ENCODE measurements around the gene SRPX.

Gene SRPX

GRCh38 chrX:38211891-38212635 lies 8.6 kb downstream of the SRPX start:
- in situ Hi-C loops (cut with HindIII; ENCODE audit: low sequenced_read_pairs), result no loop called here

- in situ Hi-C loops (cut with HindIII; ENCODE audit: low sequenced_read_pairs), result no loop called here
These were observed 14.1 kb downstream of the SRPX start for GRCh38 chrX:38206542-38206941.

GRCh38 chrX:38206036-38206435 lies 14.6 kb downstream of the SRPX start:
- in situ Hi-C loops (cut with HindIII; ENCODE audit: low sequenced_read_pairs), result no loop called here

- in situ Hi-C loops (cut with HindIII; ENCODE audit: low sequenced_read_pairs), result no loop called here
These were observed 15.6 kb downstream of the SRPX start for GRCh38 chrX:38205039-38205438.

GRCh38 chrX:38192007-38192810 lies 28.5 kb downstream of the SRPX start:
- in situ Hi-C loops (cut with HindIII; ENCODE audit: low sequenced_read_pairs), result no loop called here

GRCh38 chrX:38189431-38190250 lies 31.0 kb downstream of the SRPX start:
- in situ Hi-C loops (cut with HindIII; ENCODE audit: low sequenced_read_pairs), result no loop called here

DNA sequence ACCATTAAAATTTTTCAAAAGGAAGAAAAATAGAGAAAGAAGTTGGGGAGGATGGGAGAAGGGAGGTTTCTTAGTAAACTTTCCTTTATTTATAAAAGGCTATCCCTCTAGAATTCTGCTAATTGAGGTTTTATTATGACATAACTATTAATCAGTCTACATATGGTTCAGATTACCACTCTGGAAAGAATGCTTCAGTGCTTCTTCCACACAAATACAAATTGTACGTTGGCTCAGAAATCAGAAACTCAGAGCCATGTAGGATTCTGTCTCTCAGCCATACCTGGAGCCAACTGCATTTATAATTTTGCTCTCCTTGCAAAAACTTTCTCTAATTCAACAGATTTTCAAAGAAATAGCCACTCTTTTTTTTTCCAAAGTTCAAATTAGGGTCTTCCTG lies 37.1 kb downstream of the SRPX start:
- in situ Hi-C loops (cut with HindIII; ENCODE audit: low sequenced_read_pairs), result no loop called here

DNA sequence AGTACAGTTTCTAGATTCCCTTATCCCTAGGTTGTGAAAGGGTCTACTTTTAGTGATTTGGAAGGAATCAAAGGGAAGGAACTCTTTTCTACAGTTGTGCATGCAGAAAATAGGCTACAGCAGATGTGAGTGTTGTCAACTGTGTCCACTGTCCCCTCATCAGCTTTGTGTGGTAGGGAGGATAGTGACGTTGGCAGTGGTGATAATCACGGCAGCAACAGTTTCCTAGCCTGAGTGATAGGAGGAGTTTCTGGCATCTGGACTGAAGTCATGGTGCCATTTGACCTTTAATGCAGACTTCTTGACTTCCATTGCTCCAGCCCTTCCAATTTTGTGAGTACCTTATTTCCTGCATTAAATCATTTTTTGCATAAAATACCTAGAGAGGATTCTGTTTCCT lies 39.3 kb downstream of the SRPX start:
- in situ Hi-C loops (cut with HindIII; ENCODE audit: low sequenced_read_pairs), result no loop called here

- in situ Hi-C loops (cut with HindIII; ENCODE audit: low sequenced_read_pairs), result no loop called here
These were observed 42.3 kb downstream of the SRPX start for GRCh38 chrX:38178396-38178795.

DNA sequence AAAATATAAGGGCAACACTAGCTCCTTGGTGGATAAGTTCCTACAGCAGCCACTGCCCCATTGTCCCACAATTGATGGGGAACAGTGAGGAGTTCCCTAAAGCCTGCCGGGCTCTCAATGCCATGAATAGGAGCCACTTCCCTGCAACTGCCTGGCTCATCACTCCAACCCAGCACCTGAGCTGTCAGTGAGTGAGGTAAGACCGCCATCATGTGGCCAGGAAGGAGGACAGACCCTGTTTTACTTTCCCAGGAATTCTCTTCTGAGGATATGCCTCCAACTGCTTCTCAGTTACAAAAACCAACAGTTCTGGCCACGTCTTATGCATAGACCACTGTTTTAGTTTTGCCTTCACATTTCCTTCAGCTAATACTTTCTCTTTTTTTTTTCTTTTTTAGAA lies 45.5 kb downstream of the SRPX start:
- in situ Hi-C loops (cut with HindIII; ENCODE audit: low sequenced_read_pairs), result no loop called here

GRCh38 chrX:38172596-38172995 lies 48.1 kb downstream of the SRPX start:
- in situ Hi-C loops (cut with HindIII; ENCODE audit: low sequenced_read_pairs), result no loop called here

GRCh38 chrX:38170556-38170955 lies 50.1 kb downstream of the SRPX start:
- in situ Hi-C loops (cut with HindIII; ENCODE audit: low sequenced_read_pairs), result no loop called here

DNA sequence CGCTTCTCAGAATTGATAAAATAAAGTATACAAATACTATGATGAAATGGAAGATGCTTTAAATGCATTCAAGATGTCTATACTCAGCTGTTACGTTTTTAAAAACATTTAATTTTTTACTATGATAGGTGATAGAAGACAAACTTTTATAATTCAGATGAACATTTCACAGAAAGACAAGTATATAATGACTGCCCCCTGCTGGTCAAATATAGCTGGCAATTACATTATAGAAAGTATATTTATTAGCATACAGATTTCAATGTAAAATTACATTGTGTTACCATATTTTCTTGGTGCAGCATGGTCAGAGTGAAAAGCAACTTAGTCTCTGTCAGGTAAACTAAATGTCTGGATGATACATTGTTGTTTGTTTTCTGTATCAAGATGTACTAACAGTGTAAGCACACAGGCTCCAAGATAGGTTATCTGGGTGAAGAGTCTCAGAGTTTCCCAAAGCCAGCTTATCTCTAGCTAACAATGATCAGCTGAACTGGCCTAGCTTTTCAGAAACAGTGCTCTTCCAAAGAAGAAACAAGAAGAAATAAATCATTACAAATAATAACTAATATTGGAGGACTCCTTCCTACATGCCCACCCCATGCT lies 54.1 kb downstream of the SRPX start:
- in situ Hi-C loops (cut with HindIII; ENCODE audit: low sequenced_read_pairs), result no loop called here

- in situ Hi-C loops (cut with HindIII; ENCODE audit: low sequenced_read_pairs), result no loop called here
These were observed 55.6 kb downstream of the SRPX start for GRCh38 chrX:38165023-38165422.

DNA sequence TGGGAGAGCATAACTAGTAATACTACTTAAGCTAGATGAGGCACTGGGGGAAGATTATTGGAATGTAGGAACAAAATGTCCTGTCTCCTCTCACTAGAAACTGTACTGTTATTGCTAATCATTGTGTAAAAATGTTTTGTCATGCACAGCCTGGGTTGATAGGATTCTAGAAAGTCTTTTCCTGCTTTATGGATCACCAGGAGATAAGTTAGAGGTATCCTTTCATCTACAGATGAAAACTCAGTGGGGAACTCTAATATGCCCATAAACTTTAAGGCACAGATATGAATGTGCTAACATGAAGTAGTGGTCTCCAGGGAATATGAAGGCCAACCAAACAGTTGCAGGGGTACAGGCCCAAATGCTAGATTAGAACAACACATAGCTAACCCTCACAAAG lies 57.5 kb downstream of the SRPX start:
- in situ Hi-C loops (cut with HindIII; ENCODE audit: low sequenced_read_pairs), result no loop called here

- in situ Hi-C loops (cut with HindIII; ENCODE audit: low sequenced_read_pairs), result no loop called here
These were observed 63.8 kb downstream of the SRPX start for GRCh38 chrX:38156838-38157237.

DNA sequence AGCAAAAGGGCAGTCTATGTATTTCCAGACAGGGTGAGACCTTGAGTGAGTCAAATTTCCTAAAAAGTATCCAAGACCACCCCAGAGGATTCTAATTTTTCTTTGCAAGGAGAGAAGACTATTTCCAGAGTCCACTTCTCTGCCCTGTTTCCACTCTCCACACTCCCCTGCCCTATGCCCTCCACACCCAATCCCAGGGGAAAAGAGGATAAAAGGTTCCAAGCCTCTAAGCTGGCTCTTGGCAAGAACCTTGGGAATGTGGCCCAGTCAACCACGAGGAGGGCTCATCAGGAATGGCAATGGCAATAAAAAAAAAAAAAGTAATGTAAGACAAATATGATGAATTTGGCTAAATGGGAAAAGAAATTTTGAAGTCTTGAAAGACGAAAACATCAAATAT lies 65.9 kb downstream of the SRPX start:
- in situ Hi-C loops (cut with HindIII; ENCODE audit: low sequenced_read_pairs), result no loop called here

GRCh38 chrX:38154340-38154739 lies 66.3 kb downstream of the SRPX start:
- in situ Hi-C loops (cut with HindIII; ENCODE audit: low sequenced_read_pairs), result no loop called here

GRCh38 chrX:38151441-38151840 lies 69.2 kb downstream of the SRPX start:
- in situ Hi-C loops (cut with HindIII; ENCODE audit: low sequenced_read_pairs), result no loop called here

DNA sequence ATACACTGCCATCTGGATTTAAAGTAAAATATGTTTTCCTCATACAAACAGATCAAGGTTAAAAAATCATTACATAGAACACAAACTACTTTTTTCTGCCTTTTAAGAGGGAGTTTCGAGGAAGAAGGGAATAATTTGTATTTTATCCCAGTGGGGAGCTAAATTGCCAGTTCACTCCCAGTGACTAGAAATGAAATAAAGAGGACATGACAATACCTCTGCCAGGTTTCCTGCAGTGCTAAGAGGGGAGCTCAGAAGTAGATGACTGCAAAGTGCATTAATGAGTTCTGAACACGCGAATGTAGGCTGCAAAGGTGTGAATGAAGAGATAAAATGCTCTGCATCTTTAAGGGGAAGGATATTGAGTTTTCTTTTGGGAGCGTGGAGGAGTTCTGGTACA lies 69.7 kb downstream of the SRPX start:
- in situ Hi-C loops (cut with HindIII; ENCODE audit: low sequenced_read_pairs), result no loop called here

DNA sequence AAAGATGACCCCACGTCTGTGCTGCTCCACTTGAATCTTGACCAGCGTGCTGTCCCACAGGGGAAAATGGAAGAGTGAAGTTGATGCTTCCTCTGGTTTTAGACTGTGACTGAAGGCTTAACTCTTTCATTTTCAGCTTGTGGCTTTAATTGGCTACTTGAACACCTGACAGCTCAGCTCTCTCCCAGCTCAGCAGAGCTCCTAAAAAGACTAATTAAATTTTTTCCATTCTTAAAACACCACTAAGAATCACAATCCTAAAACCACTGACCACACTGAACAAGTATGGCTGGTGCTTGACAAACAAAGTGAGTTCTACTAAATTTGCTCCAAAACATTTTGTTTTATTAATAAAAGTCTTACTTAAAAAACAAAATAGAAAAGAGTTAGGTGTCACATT lies 71.7 kb downstream of the SRPX start:
- in situ Hi-C loops (cut with HindIII; ENCODE audit: low sequenced_read_pairs), result no loop called here

Data from DLD1 (cell line).